ENCODE data around the gene WDR27.
"Not testable (repeated sequence)": the region's sequence is repeated elsewhere in the genome, so short reads cannot be mapped to it uniquely, and the experiment has no call there.

The WDR27 gene

DNA sequence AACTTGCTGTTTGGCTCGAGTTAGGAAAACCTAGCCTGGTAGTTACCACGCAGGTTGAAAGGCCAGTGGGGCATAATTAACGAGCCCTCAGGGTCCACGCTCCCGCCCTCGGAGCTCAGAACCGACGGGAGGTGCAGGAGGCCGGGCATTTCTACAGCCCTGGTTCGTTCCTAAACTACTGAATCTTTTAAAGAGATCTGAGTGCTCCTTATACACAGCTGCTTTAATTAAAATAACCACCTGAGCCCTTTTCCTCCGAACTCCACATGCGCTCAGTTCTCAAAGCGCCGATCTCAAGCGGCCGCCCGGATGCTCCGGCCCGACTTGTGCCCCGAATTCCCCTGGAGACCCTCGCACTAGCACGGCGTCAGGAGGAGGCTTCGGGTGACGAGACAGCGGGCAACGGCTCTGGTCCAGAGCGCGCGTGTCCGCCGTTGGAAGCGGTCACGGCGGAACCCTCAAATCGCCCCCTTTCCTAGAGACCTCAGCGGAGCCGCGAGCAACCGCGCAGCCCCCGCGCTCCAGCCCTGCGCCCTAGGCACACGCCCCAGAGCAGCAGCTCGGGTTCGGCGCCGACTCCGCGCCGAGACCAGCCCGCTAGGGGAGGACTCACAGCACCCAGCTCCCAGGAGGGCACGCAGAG lies 397 bp downstream of the WDR27 start:
- peak overlapping the region; percentile 93 for H3K4me3 ChIP-seq (ENCODE audit: low read depth, low read length)
- TF ChIP-seq POLR2A (IDR thresholded peaks at IDR 0.05; ENCODE audit: extremely low read depth, insufficient read length) (no peak), MYC (IDR thresholded peaks at IDR 0.05; ENCODE audit: low read depth, low read length) (peak; percentile 29; the same call in 1 of the 2 replicates)
- TF ChIP-seq, protein P1, sequence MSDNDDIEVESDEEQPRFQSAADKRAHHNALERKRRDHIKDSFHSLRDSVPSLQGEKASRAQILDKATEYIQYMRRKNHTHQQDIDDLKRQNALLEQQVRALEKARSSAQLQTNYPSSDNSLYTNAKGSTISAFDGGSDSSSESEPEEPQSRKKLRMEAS (IDR thresholded peaks at IDR 0.05; ENCODE audit: low read depth, low read length) = 0 out of 2 replicates have a peak, but pooled peaks have one; percentile 19
- TF ChIP-seq, protein P2, sequence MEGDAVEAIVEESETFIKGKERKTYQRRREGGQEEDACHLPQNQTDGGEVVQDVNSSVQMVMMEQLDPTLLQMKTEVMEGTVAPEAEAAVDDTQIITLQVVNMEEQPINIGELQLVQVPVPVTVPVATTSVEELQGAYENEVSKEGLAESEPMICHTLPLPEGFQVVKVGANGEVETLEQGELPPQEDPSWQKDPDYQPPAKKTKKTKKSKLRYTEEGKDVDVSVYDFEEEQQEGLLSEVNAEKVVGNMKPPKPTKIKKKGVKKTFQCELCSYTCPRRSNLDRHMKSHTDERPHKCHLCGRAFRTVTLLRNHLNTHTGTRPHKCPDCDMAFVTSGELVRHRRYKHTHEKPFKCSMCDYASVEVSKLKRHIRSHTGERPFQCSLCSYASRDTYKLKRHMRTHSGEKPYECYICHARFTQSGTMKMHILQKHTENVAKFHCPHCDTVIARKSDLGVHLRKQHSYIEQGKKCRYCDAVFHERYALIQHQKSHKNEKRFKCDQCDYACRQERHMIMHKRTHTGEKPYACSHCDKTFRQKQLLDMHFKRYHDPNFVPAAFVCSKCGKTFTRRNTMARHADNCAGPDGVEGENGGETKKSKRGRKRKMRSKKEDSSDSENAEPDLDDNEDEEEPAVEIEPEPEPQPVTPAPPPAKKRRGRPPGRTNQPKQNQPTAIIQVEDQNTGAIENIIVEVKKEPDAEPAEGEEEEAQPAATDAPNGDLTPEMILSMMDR (IDR thresholded peaks at IDR 0.05; ENCODE audit: low read depth, low read length) = no peak
- no peak for DNase-seq (ENCODE audit: low read depth)

GRCh38 chr6:169700296-169700695 lies 1.5 kb downstream of the WDR27 start:
- TF ChIP-seq, protein P2 (IDR thresholded peaks at IDR 0.05; ENCODE audit: low read depth, low read length) = no peak
- TF ChIP-seq MYC (IDR thresholded peaks at IDR 0.05; ENCODE audit: low read depth, low read length) (no peak), POLR2A (IDR thresholded peaks at IDR 0.05; ENCODE audit: extremely low read depth, insufficient read length) (no peak)
- TF ChIP-seq, protein P1 (IDR thresholded peaks at IDR 0.05; ENCODE audit: low read depth, low read length) = no peak
- peak; percentile 67 for DNase-seq (ENCODE audit: low read depth)

GRCh38 chr6:169697115-169697514 lies 4.7 kb downstream of the WDR27 start:
- DNase-seq (ENCODE audit: low read depth); H3K4me3 ChIP-seq (ENCODE audit: low read depth, low read length): not testable (repeated sequence)
- TF ChIP-seq, protein P2 (IDR thresholded peaks at IDR 0.05; ENCODE audit: low read depth, low read length) = peak; percentile 38

More at GRCh38 chr6:169700296-169700695, 1.5 kb downstream of the WDR27 start:
- peak overlapping the region; percentile 93 for H3K4me3 ChIP-seq (ENCODE audit: low read depth, low read length)

DNA sequence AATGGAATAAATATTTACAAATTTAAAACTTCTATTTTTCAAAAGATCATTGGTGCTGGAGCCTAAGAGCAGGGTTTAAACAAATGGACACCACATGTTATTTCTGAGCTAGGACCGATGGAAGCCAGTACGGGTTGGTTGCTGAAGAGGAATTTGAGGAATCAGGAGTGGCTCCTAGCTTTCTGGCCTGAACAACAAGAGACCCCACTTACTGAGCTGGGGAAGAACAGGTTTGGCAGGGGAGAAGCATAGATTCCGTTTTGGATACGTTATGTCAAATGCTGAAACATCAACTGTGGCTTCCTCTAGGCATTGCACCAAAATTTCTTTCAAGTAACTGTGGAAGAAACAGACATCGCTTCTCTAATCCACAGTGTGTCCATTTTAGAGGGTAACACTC lies 6.7 kb downstream of the WDR27 start:
- TF ChIP-seq, protein P1 (IDR thresholded peaks at IDR 0.05; ENCODE audit: low read depth, low read length) = no peak
- no peak for TF ChIP-seq POLR2A (IDR thresholded peaks at IDR 0.05; ENCODE audit: extremely low read depth, insufficient read length)
- no peak for TF ChIP-seq MYC (IDR thresholded peaks at IDR 0.05; ENCODE audit: low read depth, low read length)
- TF ChIP-seq, protein P2 (IDR thresholded peaks at IDR 0.05; ENCODE audit: low read depth, low read length) = no peak

DNA sequence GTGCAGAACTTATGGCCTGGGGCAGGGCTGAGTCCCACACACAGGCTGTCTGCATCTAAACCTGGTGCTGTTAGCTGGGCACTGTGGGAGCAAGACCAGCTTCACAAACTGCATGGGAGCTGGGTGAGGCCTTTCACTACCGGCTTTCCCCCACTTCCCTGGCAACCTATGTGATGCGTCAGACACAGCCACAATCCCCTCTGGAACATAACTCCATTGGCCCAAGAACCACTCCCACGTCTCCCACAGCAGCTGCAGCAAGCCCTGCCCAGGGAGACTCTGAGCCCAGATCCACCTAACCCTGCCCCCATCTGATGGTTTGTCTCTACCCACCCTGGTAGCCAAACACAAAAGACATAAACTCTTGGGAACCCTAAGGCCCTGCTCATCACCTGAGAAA lies 9.3 kb downstream of the WDR27 start:
- DNase-seq (ENCODE audit: low read depth) = peak; percentile 37
- TF ChIP-seq POLR2A (IDR thresholded peaks at IDR 0.05; ENCODE audit: extremely low read depth, insufficient read length) (no peak), MYC (IDR thresholded peaks at IDR 0.05; ENCODE audit: low read depth, low read length) (no peak)
- TF ChIP-seq, protein P2 (IDR thresholded peaks at IDR 0.05; ENCODE audit: low read depth, low read length) = no peak
- TF ChIP-seq, protein P1 (IDR thresholded peaks at IDR 0.05; ENCODE audit: low read depth, low read length) = no peak
- H3K4me3 ChIP-seq (ENCODE audit: low read depth, low read length) = no peak overlapping the region

More for the DNA sequence above, 6.7 kb downstream of the WDR27 start:
- H3K4me3 ChIP-seq (ENCODE audit: low read depth, low read length) = no peak overlapping the region
- no peak for DNase-seq (ENCODE audit: low read depth)
